ENCODE measurements around the gene RBKS. TPM values are rescaled to one million over a fixed set of nuclear protein-coding genes. Genes with fewer than 3 reads are reported as not detected.

Gene RBKS
- total and polyA plus RNA-seq, 2 of the 13 experiments (the other 11 are each of a cell fraction or from before 2014, with no cell fraction given), result 7.7 to 8.3 TPM

- TF ChIP-seq, protein P1, sequence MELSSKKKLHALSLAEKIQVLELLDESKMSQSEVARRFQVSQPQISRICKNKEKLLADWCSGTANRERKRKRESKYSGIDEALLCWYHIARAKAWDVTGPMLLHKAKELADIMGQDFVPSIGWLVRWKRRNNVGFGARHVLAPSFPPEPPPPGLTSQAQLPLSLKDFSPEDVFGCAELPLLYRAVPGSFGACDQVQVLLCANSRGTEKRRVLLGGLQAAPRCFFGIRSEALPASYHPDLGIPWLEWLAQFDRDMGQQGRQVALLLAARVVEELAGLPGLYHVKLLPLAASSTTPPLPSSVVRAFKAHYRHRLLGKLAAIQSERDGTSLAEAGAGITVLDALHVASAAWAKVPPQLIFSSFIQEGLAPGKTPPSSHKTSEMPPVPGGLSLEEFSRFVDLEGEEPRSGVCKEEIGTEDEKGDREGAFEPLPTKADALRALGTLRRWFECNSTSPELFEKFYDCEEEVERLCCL (CRISPR knock-in tag; IDR thresholded peaks at IDR 0.05; ENCODE audit: borderline replicate concordance), result no peak
- no peak for TF ChIP-seq EEA1 (CRISPR knock-in tag; IDR thresholded peaks at IDR 0.05; ENCODE audit: borderline replicate concordance)
- TF ChIP-seq GTF2F1 (IDR thresholded peaks at IDR 0.05; ENCODE audit: low read length), result no peak
- no peak for TF ChIP-seq SMYD3 (CRISPR knock-in tag; IDR thresholded peaks at IDR 0.05)
- no peak for TF ChIP-seq IKZF5 (CRISPR knock-in tag; IDR thresholded peaks at IDR 0.05)
- TF ChIP-seq, protein P2, sequence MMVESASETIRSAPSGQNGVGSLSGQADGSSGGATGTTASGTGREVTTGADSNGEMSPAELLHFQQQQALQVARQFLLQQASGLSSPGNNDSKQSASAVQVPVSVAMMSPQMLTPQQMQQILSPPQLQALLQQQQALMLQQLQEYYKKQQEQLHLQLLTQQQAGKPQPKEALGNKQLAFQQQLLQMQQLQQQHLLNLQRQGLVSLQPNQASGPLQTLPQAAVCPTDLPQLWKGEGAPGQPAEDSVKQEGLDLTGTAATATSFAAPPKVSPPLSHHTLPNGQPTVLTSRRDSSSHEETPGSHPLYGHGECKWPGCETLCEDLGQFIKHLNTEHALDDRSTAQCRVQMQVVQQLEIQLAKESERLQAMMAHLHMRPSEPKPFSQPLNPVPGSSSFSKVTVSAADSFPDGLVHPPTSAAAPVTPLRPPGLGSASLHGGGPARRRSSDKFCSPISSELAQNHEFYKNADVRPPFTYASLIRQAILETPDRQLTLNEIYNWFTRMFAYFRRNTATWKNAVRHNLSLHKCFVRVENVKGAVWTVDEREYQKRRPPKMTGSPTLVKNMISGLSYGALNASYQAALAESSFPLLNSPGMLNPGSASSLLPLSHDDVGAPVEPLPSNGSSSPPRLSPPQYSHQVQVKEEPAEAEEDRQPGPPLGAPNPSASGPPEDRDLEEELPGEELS (CRISPR knock-in tag; IDR thresholded peaks at IDR 0.05), result peak; percentile 79
- peak; percentile 55 for TF ChIP-seq CEBPG (CRISPR knock-in tag; IDR thresholded peaks at IDR 0.05)
- TF ChIP-seq ZNF367 (CRISPR knock-in tag; IDR thresholded peaks at IDR 0.05; ENCODE audit: borderline replicate concordance), result no peak
- no peak for TF ChIP-seq UBTF (CRISPR knock-in tag; IDR thresholded peaks at IDR 0.05)
- no peak for TF ChIP-seq EHMT2 (IDR thresholded peaks at IDR 0.05; ENCODE audit: borderline replicate concordance, low read depth, low read length)
- no peak for TF ChIP-seq ZBTB2 (CRISPR knock-in tag; IDR thresholded peaks at IDR 0.05; ENCODE audit: low read depth)
- no peak for TF ChIP-seq ZFP37 (CRISPR knock-in tag; IDR thresholded peaks at IDR 0.05; ENCODE audit: borderline replicate concordance)
- TF ChIP-seq RXRA (CRISPR knock-in tag; IDR thresholded peaks at IDR 0.05), result no peak
- TF ChIP-seq BRCA1 (CRISPR knock-in tag; IDR thresholded peaks at IDR 0.05), result 0 out of 2 replicates have a peak, but pooled peaks have one; percentile 18
- no peak for TF ChIP-seq PRDM15 (CRISPR knock-in tag; IDR thresholded peaks at IDR 0.05)
- TF ChIP-seq SP5 (CRISPR knock-in tag; IDR thresholded peaks at IDR 0.05; ENCODE audit: borderline replicate concordance, low read depth), result no peak
- no peak for TF ChIP-seq GABPA (IDR thresholded peaks at IDR 0.05; ENCODE audit: low read depth, low read length)
- peak; percentile 57; the same call in 1 of the 2 replicates for TF ChIP-seq GABPA (CRISPR knock-in tag; IDR thresholded peaks at IDR 0.05; ENCODE audit: low read depth)
- no peak for TF ChIP-seq FLYWCH1 (CRISPR knock-in tag; IDR thresholded peaks at IDR 0.05)
Observed at GRCh38 chr2:27746325-27746724, 143.9 kb downstream of the RBKS start (continued).

Measured in HepG2 (cell line).